ENCODE measurements around the gene ATPAF2.

DNA sequence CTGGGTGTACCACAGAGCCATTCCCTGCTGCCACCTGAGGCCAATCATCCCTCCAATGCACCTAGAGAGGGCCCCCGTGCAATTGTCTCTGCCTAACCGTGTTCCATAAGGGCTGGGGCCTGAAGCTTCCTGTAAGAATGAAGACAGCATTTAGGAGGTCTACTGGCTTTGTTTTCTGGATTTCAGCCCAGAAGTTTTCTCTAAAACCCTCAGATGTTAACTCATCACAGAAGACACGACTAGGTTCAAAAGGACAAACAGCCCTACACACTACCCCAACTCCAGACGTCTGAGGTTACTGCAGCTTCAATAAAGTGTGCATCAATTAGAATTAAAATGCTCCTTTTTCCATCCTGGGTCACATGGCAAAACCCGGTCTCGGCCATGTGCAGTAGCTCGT, 38.0 kb upstream of the ATPAF2 start:
- TF ChIP-seq, protein P1, sequence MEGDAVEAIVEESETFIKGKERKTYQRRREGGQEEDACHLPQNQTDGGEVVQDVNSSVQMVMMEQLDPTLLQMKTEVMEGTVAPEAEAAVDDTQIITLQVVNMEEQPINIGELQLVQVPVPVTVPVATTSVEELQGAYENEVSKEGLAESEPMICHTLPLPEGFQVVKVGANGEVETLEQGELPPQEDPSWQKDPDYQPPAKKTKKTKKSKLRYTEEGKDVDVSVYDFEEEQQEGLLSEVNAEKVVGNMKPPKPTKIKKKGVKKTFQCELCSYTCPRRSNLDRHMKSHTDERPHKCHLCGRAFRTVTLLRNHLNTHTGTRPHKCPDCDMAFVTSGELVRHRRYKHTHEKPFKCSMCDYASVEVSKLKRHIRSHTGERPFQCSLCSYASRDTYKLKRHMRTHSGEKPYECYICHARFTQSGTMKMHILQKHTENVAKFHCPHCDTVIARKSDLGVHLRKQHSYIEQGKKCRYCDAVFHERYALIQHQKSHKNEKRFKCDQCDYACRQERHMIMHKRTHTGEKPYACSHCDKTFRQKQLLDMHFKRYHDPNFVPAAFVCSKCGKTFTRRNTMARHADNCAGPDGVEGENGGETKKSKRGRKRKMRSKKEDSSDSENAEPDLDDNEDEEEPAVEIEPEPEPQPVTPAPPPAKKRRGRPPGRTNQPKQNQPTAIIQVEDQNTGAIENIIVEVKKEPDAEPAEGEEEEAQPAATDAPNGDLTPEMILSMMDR (IDR thresholded peaks at IDR 0.05; ENCODE audit: low read depth, low read length, poor library complexity, severe bottlenecking): no peak
- TF ChIP-seq EZH2phosphoT487 (IDR thresholded peaks at IDR 0.05; ENCODE audit: borderline replicate concordance, low read length): no peak
